Uterine smooth muscle cell (primary cell): ENCODE measurements around the gene PJVK. TPM values are rescaled to one million over a fixed set of nuclear protein-coding genes. Genes with fewer than 3 reads are reported as not detected.

Experiments
- total RNA-seq: library from RNA; depleted of rRNA; stranded (reverse); fragments of >200 nt; gene quantifications from 2 replicates; pipeline ENCODE4 v1.2.3, GENCODE V29; 2014

Gene PJVK, protein sequence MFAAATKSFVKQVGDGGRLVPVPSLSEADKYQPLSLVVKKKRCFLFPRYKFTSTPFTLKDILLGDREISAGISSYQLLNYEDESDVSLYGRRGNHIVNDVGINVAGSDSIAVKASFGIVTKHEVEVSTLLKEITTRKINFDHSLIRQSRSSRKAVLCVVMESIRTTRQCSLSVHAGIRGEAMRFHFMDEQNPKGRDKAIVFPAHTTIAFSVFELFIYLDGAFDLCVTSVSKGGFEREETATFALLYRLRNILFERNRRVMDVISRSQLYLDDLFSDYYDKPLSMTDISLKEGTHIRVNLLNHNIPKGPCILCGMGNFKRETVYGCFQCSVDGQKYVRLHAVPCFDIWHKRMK
- 2.0 and 2.2 TPM in 2 replicates for total RNA-seq

DNA sequence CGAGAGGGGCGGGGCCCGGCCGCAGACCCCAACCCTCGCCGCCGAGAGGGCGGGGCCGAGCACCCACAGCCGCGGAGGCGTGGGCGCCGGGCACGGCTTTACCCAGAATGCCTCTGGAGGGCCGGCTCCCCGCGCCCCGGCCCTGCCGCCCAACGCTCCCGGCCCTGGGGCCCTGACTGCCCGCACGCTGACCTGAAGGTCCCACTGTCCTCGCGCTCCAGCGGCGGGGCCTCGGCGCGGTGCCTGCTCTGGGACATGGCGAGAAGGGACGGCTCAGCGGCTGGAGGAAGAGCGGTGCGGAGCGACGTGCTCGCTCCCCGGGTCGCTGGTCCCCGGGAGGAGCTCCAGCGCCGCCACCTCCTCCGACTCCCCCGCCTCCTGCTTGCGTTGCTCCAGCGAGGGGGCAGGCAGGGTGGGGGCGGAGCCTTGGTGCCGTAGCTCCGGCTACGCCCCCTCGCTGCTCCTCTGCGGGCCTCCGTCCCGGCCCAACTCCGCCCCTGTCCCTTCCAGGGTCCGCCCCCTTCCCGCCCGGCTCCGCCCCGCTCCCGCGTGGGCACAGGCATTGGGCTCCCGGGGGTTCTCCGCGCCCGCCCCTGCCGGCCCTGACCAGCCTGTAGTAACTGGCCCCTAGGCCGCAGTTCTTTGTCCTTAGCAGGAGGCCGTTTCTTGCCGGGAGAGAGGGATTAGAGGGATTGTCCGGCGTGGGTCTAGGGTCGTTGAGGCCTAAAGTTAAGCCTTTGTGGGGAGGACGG, at the start of gene PJVK, which contains the start of gene PRKRA:
Gene PJVK (plus strand): TSS at position 605 of the 752 bp plus-strand sequence. CDS start 2,032 bp downstream, outside the sequence.
Gene PRKRA (minus strand): TSS at position 402 of the 752 bp plus-strand sequence. CDS start 145 bp downstream, at position 257.

DNA sequence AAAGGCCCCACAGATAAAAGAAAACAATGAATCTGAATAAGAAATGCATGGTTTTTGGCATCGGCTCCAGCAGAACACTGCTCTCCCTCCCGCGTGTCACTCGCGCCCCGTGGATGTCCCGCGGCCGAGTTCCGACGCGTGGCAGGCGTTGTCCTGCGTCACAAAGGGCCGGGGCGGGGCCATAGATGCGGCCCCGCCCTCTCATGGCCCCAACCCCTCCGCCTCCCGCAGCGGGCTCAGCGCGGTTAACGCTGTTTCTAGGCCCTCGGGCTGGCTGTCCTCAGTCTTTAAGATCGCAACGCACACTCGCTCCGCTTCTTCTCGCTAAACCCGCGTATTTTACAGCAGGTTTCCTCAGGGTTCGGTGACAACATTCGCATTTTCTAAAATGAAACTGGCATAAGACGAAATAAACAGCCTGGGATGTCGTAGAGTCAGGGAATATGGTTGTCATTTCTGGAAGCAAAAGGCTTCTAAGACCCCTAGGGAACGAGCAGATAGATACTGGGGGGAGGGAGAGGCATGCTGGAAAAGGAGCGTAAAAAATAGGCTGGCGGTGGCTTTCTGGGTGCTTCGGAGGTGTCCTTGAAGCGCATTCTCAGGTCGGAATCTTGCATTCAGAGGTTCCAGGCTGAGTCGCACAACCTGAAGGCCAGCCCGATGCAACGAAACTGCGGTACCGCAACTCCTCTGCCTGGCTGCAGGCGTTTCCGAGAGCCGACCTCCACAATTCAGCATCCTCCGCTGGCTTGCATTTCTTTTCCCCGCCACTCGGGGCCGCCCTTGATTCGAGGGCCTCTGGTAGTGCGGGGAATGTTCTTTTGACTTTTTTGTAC, 27.5 kb downstream of the PJVK start, which contains the start of gene FKBP7:
Gene FKBP7 (minus strand): TSS at position 162 of the 836 bp plus-strand sequence. CDS start 101 bp downstream, at position 61.

DNA sequence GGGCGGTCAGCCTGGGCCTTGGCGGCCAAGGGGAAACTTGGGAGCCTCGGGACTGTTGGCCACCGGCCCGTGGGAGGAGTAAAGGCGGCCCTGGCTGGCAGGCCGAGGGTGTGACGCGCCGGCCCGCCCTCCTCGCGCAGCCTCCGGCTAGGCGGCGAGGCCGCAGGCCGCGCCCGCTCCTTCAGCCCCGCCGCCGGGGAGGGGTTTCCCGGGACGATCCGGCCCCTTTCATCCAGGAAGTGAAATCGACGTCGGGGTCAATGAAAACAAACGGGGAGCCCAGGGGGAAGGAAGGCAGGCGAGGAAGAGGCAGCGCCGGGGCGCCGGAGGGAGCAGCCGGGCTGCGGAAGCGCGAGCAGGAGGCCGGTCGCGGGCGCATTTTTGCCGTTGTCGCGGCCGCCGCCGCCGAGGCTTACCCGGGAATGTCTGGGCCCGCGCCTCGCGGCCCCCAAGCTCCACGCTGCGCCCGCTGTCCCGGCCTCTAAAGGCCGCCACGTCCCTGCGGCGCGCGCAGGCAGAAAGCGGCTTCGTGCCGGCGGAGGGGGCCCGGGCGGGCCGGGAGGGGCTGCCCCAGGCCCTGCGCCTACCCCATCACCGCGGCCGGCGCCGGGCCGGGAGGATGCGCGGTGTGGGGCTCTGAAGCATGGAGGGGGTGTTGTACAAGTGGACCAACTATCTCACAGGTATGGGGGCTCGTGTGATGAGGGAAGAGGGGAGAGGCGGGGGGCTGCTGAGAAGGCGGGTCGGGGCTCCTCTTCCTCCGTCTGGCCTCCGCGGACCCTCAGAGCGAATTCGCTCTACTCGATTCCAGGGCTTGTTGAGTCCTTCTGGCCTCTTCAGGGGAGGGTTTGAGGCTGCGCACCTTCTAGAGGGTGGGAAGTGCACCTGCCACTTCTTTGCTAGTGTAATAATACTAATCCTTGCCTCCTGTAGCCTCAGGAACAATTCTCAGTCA, 29.3 kb downstream of the PJVK start, which contains the start of gene PLEKHA3:
Gene PLEKHA3 (plus strand): TSS at position 231 of the 955 bp plus-strand sequence. CDS start 413 bp downstream, at position 644.

Other genes with a start within 250 kb of the PJVK start
- 43.6 and 44.8 TPM in 2 replicates for gene PRKRA, start 203 bp upstream of the PJVK start, total RNA-seq
- 21.8 and 53.5 TPM in 2 replicates for gene FKBP7, start 27.2 kb downstream of the PJVK start, total RNA-seq
- gene PLEKHA3, start 29.1 kb downstream of the PJVK start, total RNA-seq, result 6.9 and 7.7 TPM in 2 replicates